GM12878 (cell line): ENCODE results near the gene SPDYA. TPM values are rescaled to one million over a fixed set of nuclear protein-coding genes. Genes with fewer than 3 reads are reported as not detected.

Source experiments
- BACH1 ChIP-seq: fragments of 450-650 bp; IDR thresholded peaks from 2 replicates; pipeline ENCODE4 v1.6.1; 2017; ENCODE audit warnings: mild to moderate bottlenecking, borderline replicate concordance
- CHD2 ChIP-seq: IDR thresholded peaks from 2 replicates; pipeline ENCODE4 v1.6.1; 2011; ENCODE audit warnings: low read depth, low read length, improper control_type of control experiment, borderline replicate concordance
- CTCF ChIP-seq, 3 experiments: IDR thresholded peaks in 2 of 3; conservative IDR thresholded peaks in 1 of 3; 2 replicates each; pipeline ENCODE4 v1.5.1; 2011; ENCODE audit warnings: low read depth in 3 of 3, low read length in 3 of 3, mild to moderate bottlenecking in 3 of 3, control low read depth in 2 of 3, moderate library complexity in 2 of 3, inconsistent platforms in 1 of 3, mixed read lengths in 1 of 3; ENCODE audit not compliant: control insufficient read depth in 2 of 3, insufficient read depth in 1 of 3; ENCODE audit errors: extremely low read depth in 1 of 3
- FOXM1 ChIP-seq: IDR thresholded peaks from 2 replicates; pipeline ENCODE4 v1.6.1; 2012; ENCODE audit warnings: low read depth, mild to moderate bottlenecking, inconsistent platforms, low read length, moderate library complexity
- GATAD2B ChIP-seq: fragments of 450-650 bp; conservative IDR thresholded peaks from 2 replicates; pipeline ENCODE4 v1.6.1; 2017; ENCODE audit warnings: low read depth, mild to moderate bottlenecking, moderate library complexity
- HDAC6 ChIP-seq: fragments of 200-600 bp; sonication (generic); IDR thresholded peaks from one replicate; pipeline ENCODE4 v1.8.0; 2017; ENCODE audit warnings: antibody characterized with exemption; ENCODE audit not compliant: unreplicated experiment
- NFXL1 ChIP-seq: fragments of 450-650 bp; IDR thresholded peaks from 2 replicates; pipeline ENCODE4 v1.6.1; 2017; ENCODE audit warnings: antibody characterized with exemption, mild to moderate bottlenecking, borderline replicate concordance
- POLR2A ChIP-seq: IDR thresholded peaks from 2 replicates; pipeline ENCODE4 v1.6.1; 2011; ENCODE audit warnings: low read depth, mild to moderate bottlenecking, low read length
- POLR2AphosphoS2 ChIP-seq: IDR thresholded peaks from 2 replicates; pipeline ENCODE4 v1.6.1; 2011; ENCODE audit warnings: low read depth, mild to moderate bottlenecking, low read length, improper control_type of control experiment, moderate library complexity
- RAD21 ChIP-seq: IDR thresholded peaks from 2 replicates; pipeline ENCODE4 v1.6.1; 2011; ENCODE audit warnings: mild to moderate bottlenecking, low read depth, low read length, moderate library complexity; ENCODE audit not compliant: insufficient read depth
- SMAD1 ChIP-seq: fragments of 450-650 bp; IDR thresholded peaks from 2 replicates; pipeline ENCODE4 v1.6.1; 2018; ENCODE audit warnings: mild to moderate bottlenecking, low read depth; ENCODE audit not compliant: partially characterized antibody
- SUPT20H ChIP-seq: IDR thresholded peaks from 2 replicates; pipeline ENCODE4 v1.6.1; 2011; ENCODE audit warnings: low read depth, mild to moderate bottlenecking, low read length, moderate library complexity, borderline replicate concordance; ENCODE audit not compliant: control insufficient read depth
- TCF7 ChIP-seq: IDR thresholded peaks from 2 replicates; pipeline ENCODE4 v1.6.1; 2014; ENCODE audit warnings: antibody characterized with exemption, borderline replicate concordance
- ZBTB33 ChIP-seq: fragments of 450-650 bp; IDR thresholded peaks from 2 replicates; pipeline ENCODE4 v1.6.1; 2017; ENCODE audit warnings: mild to moderate bottlenecking
- ZNF207 ChIP-seq: fragments of 450-650 bp; IDR thresholded peaks from 2 replicates; pipeline ENCODE4 v1.6.1; 2014; ENCODE audit warnings: antibody characterized with exemption, mild to moderate bottlenecking, borderline replicate concordance
- ZZZ3 ChIP-seq: IDR thresholded peaks from 2 replicates; pipeline ENCODE4 v1.6.1; 2011; ENCODE audit warnings: low read depth; ENCODE audit not compliant: control insufficient read depth, insufficient read length
- polyA plus RNA-seq, 11 experiments: library from polyadenylated mRNA; depleted of rRNA in 4 of 11; unstranded in 6 of 11; stranded (reverse) in 5 of 11; fragments of >200 nt; fragmentation: Nextera tagmentation in 4 of 11; fragmentation: Illumina TruSeq in 1 of 11; extraction: Ambion mirVana in 4 of 11; extraction: Trizol in 1 of 11; gene quantifications; 1 replicate in 1 of 11; 2 replicates in 10 of 11; pipeline versions ENCODE4 v1.2.1 to v1.2.3, GENCODE V29; 2011 to 2016; ENCODE audit warnings: inconsistent platforms in 2 of 11, missing spikeins in 2 of 11, low read depth in 1 of 11
- total RNA-seq, 4 experiments: library from RNA; depleted of rRNA in 3 of 4; stranded (reverse); fragments of >200 nt in 3 of 4; fragmentation: Illumina TruSeq in 1 of 4; extraction: Trizol in 1 of 4; gene quantifications; 2 replicates each; pipeline versions ENCODE4 v1.2.1 to v1.2.3, GENCODE V29; 2013 to 2021
- TF ChIP-seq, protein P1 (sequence below): fragments of 450-650 bp; IDR thresholded peaks from 2 replicates; pipeline ENCODE4 v1.6.1; 2018; ENCODE audit warnings: mild to moderate bottlenecking, low read depth, moderate library complexity; ENCODE audit not compliant: partially characterized antibody
- TF ChIP-seq, protein P2 (sequence below): IDR thresholded peaks from 2 replicates; pipeline ENCODE4 v1.6.1; 2012; ENCODE audit warnings: low read length, inconsistent platforms

SPDYA gene
- total and polyA plus RNA-seq, 10 of the 15 experiments (the other 5 are each of a cell fraction or from before 2014, with no cell fraction given), result 0.12 to 2.4 (median 0.50) TPM

DNA sequence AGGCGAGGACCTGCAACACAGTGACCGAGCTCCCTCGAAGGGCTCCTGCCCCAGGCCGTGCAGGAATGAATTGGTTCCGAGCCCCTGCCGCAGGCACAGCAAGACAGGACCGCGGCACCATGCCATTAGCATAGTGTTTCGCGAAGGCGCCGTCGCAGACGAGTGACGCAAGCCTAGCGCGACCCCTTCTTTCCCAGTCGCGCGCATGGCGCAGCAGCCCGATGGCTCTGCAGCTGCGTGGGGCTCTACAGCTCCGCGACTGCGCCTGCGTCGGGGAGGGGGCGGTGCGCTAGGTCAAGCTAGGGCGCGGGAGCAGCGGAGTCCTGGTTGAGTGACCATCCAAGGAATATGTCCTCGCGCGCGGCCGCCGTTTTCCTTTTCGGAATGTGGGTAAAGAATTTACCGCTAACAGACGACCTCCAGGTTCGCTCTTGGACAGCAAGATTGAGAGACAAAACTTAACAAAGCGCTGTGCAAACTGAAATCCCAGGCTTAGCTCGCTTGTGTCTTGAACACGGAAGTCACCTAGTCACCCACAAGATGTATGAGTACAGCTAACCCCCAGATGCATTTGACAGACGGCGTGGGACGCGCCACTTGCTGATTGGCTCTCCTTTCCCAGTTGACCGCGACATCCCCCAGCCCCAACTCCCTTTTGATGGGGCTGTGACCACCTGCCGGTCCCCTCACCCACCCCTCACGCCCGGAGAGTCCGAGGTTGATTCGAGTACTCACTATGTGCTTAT is 59.7 kb downstream of the SPDYA start, which contains the start of gene TRMT61B (continued):
- TF ChIP-seq CTCF (IDR thresholded peaks at IDR 0.05 in 2 of 3, conservative IDR thresholded peaks at IDR 0.05 in 1 of 3; ENCODE audit: control insufficient read depth in 2 of 3, extremely low read depth in 1 of 3, insufficient read depth in 1 of 3, low read depth in 3 of 3, low read length in 3 of 3), result no peak
- no peak for TF ChIP-seq ZZZ3
- no peak for TF ChIP-seq BACH1
- TF ChIP-seq ZNF207, result peak; percentile 94; the same call in 1 of the 2 replicates
- no peak for TF ChIP-seq ZBTB33
- TF ChIP-seq POLR2A, result peak; percentile 97
- TF ChIP-seq, protein P1, sequence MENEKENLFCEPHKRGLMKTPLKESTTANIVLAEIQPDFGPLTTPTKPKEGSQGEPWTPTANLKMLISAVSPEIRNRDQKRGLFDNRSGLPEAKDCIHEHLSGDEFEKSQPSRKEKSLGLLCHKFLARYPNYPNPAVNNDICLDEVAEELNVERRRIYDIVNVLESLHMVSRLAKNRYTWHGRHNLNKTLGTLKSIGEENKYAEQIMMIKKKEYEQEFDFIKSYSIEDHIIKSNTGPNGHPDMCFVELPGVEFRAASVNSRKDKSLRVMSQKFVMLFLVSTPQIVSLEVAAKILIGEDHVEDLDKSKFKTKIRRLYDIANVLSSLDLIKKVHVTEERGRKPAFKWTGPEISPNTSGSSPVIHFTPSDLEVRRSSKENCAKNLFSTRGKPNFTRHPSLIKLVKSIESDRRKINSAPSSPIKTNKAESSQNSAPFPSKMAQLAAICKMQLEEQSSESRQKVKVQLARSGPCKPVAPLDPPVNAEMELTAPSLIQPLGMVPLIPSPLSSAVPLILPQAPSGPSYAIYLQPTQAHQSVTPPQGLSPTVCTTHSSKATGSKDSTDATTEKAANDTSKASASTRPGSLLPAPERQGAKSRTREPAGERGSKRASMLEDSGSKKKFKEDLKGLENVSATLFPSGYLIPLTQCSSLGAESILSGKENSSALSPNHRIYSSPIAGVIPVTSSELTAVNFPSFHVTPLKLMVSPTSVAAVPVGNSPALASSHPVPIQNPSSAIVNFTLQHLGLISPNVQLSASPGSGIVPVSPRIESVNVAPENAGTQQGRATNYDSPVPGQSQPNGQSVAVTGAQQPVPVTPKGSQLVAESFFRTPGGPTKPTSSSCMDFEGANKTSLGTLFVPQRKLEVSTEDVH, result peak; percentile 45
- TF ChIP-seq RAD21, result no peak
- TF ChIP-seq FOXM1, result no peak
- 0 out of 2 replicates have a peak, but pooled peaks have one; percentile 41 for TF ChIP-seq GATAD2B
- no peak for TF ChIP-seq HDAC6
- TF ChIP-seq, protein P2, sequence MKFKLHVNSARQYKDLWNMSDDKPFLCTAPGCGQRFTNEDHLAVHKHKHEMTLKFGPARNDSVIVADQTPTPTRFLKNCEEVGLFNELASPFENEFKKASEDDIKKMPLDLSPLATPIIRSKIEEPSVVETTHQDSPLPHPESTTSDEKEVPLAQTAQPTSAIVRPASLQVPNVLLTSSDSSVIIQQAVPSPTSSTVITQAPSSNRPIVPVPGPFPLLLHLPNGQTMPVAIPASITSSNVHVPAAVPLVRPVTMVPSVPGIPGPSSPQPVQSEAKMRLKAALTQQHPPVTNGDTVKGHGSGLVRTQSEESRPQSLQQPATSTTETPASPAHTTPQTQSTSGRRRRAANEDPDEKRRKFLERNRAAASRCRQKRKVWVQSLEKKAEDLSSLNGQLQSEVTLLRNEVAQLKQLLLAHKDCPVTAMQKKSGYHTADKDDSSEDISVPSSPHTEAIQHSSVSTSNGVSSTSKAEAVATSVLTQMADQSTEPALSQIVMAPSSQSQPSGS, result no peak
- TF ChIP-seq TCF7, result no peak
- no peak for TF ChIP-seq SMAD1
- TF ChIP-seq NFXL1, result no peak
- peak; percentile 77; the same call in 1 of the 2 replicates for TF ChIP-seq POLR2AphosphoS2
- TF ChIP-seq CHD2, result peak; percentile 79; the same call in 1 of the 2 replicates
- TF ChIP-seq SUPT20H, result no peak
